A549 (cell line): Measurements from ENCODE around the gene NEURL1. TPM values are rescaled to one million over a fixed set of nuclear protein-coding genes. Genes with fewer than 3 reads are reported as not detected.

ENCODE experiments used
- ATAC-seq, 2 experiments: fragments of 200-7000 bp in 1 of 2; fragments of >200 bp in 1 of 2; cut with Nextera tagmentation in 1 of 2; cut with Tn5 transposase in 1 of 2; 3 replicates each; pipeline versions ENCODE4 v1.8.0 to v1.9.1; 2018 to 2020; ENCODE audit warnings: mild to moderate bottlenecking in 1 of 2, moderate library complexity in 1 of 2
- CTCF ChIA-PET: fragments of 300-600 bp; sonication (Branson Sonifier 250); formaldehyde crosslinking; extraction: SDS; loops from one replicate; lab custom pipeline; 2021; ENCODE audit warnings: antibody characterized with exemption, inconsistent platforms; lab: Yijun Ruan, JAX
- POLR2A ChIA-PET: fragments of 350-600 bp; formaldehyde crosslinking; extraction: SDS; loops from one replicate; lab custom pipeline; 2021; ENCODE audit warnings: antibody characterized with exemption, inconsistent platforms; lab: Yijun Ruan, JAX
- DNase-seq, 2 experiments: peaks; one replicate each; pipeline versions ENCODE4 v3.0.0 to v3.0.0-alpha.2; 2011 to 2016; ENCODE audit warnings: low read depth in 1 of 2, low spot score in 1 of 2
- FAIRE-seq: peaks from 2 replicates; lab custom pipeline; 2011; peaks lifted over from hg19 to GRCh38; lab: Jason Lieb, UNC
- H3K27ac ChIP-seq, 2 experiments: fragments of >200 bp; sonication (Bioruptor Twin); formaldehyde crosslinking; 3 replicates each; pipeline ENCODE4 v1.5.1; 2016 to 2017
- H3K4me1 ChIP-seq: fragments of >200 bp; sonication (Bioruptor Twin); formaldehyde crosslinking; 3 replicates; pipeline ENCODE4 v1.6.1; 2016
- H3K4me2 ChIP-seq: fragments of >200 bp; sonication (Bioruptor Twin); formaldehyde crosslinking; 3 replicates; pipeline ENCODE4 v1.6.1; 2016
- H3K4me3 ChIP-seq: fragments of >200 bp; sonication (Bioruptor Twin); formaldehyde crosslinking; 3 replicates; pipeline ENCODE4 v1.5.1; 2016
- H3K9me3 ChIP-seq: fragments of >200 bp; sonication (Bioruptor Twin); formaldehyde crosslinking; 3 replicates; pipeline ENCODE4 v1.6.1; 2016
- ATOH8 ChIP-seq: fragments of 250-450 bp; sonication (Bioruptor Pico); IDR thresholded peaks from 2 replicates; pipeline ENCODE4 v1.5.0; 2020; ENCODE audit warnings: low read depth, mild to moderate bottlenecking, moderate library complexity
- BCL3 ChIP-seq: fragments of >200 bp; sonication (Bioruptor Twin); formaldehyde crosslinking; IDR thresholded peaks from 3 replicates; pipeline ENCODE4 v1.6.1; 2016
- BHLHE40 ChIP-seq: IDR thresholded peaks from 2 replicates; pipeline ENCODE4 v1.6.1; 2012; ENCODE audit warnings: low read depth, low read length, inconsistent platforms
- CBX2 ChIP-seq: fragments of 200-600 bp; sonication (generic); IDR thresholded peaks from 2 replicates; pipeline ENCODE4 v1.6.1; 2016; ENCODE audit warnings: low read depth, mild to moderate bottlenecking, borderline replicate concordance
- CTCF ChIP-seq: fragments of >200 bp; sonication (Bioruptor Twin); formaldehyde crosslinking; IDR thresholded peaks from 3 replicates; pipeline ENCODE4 v1.5.1; 2016
- EHF ChIP-seq: fragments of 250-450 bp; sonication (Bioruptor Pico); IDR thresholded peaks from 2 replicates; pipeline ENCODE4 v1.5.0; 2020; ENCODE audit warnings: mild to moderate bottlenecking
- EHMT2 ChIP-seq: fragments of 200-600 bp; sonication (generic); IDR thresholded peaks from 2 replicates; pipeline ENCODE4 v1.6.1; 2016; ENCODE audit warnings: antibody characterized with exemption, low read depth, mild to moderate bottlenecking, moderate library complexity
- EP300 ChIP-seq, 2 experiments: fragments of >200 bp; sonication (Bioruptor Twin); formaldehyde crosslinking; IDR thresholded peaks; 2 replicates in 1 of 2; 3 replicates in 1 of 2; pipeline ENCODE4 v1.6.1; 2016 to 2017
- ESRRA ChIP-seq: fragments of 150-350 bp; IDR thresholded peaks from 2 replicates; pipeline ENCODE4 v1.6.1; 2014; ENCODE audit warnings: mild to moderate bottlenecking, low read length, borderline replicate concordance
- GATA3 ChIP-seq: IDR thresholded peaks from 2 replicates; pipeline ENCODE4 v1.6.1; 2012; ENCODE audit warnings: borderline replicate concordance
- HES2 ChIP-seq: fragments of >200 bp; sonication (Bioruptor Twin); formaldehyde crosslinking; IDR thresholded peaks from 2 replicates; pipeline ENCODE4 v1.6.1; 2016
- HOXA7 ChIP-seq: fragments of 250-450 bp; sonication (Bioruptor Pico); IDR thresholded peaks from 2 replicates; pipeline ENCODE4 v1.5.0; 2020; ENCODE audit warnings: mild to moderate bottlenecking, moderate library complexity
- HOXB13 ChIP-seq: fragments of 250-450 bp; sonication (Bioruptor Pico); IDR thresholded peaks from 2 replicates; pipeline ENCODE4 v1.5.0; 2020; ENCODE audit warnings: low read depth, mild to moderate bottlenecking, moderate library complexity
- JUNB ChIP-seq: fragments of >200 bp; sonication (Bioruptor Twin); formaldehyde crosslinking; IDR thresholded peaks from 2 replicates; pipeline ENCODE4 v1.6.1; 2016
- KDM5A ChIP-seq: fragments of 200-600 bp; sonication (generic); IDR thresholded peaks from 2 replicates; pipeline ENCODE4 v1.6.1; 2016; ENCODE audit warnings: antibody characterized with exemption, mild to moderate bottlenecking
- MAZ ChIP-seq: fragments of 150-350 bp; IDR thresholded peaks from 2 replicates; pipeline ENCODE4 v1.6.1; 2014; ENCODE audit warnings: antibody characterized with exemption, low read depth, low read length, borderline replicate concordance
- PBX3 ChIP-seq: IDR thresholded peaks from 2 replicates; pipeline ENCODE4 v1.6.1; 2012
- RARB ChIP-seq: fragments of 250-450 bp; sonication (Bioruptor Pico); IDR thresholded peaks from 2 replicates; pipeline ENCODE4 v1.8.0; 2021; ENCODE audit warnings: mild to moderate bottlenecking, moderate library complexity
- RCOR1 ChIP-seq: fragments of 150-350 bp; IDR thresholded peaks from 2 replicates; pipeline ENCODE4 v1.6.1; 2014; ENCODE audit warnings: antibody characterized with exemption, low read length, low read depth
- RNF2 ChIP-seq: fragments of 200-600 bp; sonication (generic); IDR thresholded peaks from 2 replicates; pipeline ENCODE4 v1.6.1; 2016; ENCODE audit warnings: low read depth, mild to moderate bottlenecking, antibody characterized with exemption, moderate library complexity, borderline replicate concordance
- SMC3 ChIP-seq: fragments of >200 bp; sonication (Bioruptor Twin); formaldehyde crosslinking; IDR thresholded peaks from 3 replicates; pipeline ENCODE4 v1.6.1; 2018; ENCODE audit warnings: inconsistent platforms
- TFCP2L1 ChIP-seq: fragments of 250-450 bp; sonication (Bioruptor Pico); IDR thresholded peaks from 2 replicates; pipeline ENCODE4 v1.5.0; 2021; ENCODE audit warnings: mild to moderate bottlenecking
- TP53 ChIP-seq: fragments of 250-450 bp; sonication (Bioruptor Pico); IDR thresholded peaks from 2 replicates; pipeline ENCODE4 v1.5.0; 2021; ENCODE audit warnings: mild to moderate bottlenecking, moderate library complexity
- USF2 ChIP-seq: fragments of 450-650 bp; IDR thresholded peaks from 2 replicates; pipeline ENCODE4 v1.6.1; 2014; ENCODE audit warnings: antibody characterized with exemption
- ZFP36 ChIP-seq: fragments of 450-650 bp; IDR thresholded peaks from 2 replicates; pipeline ENCODE4 v1.6.1; 2014; ENCODE audit warnings: borderline replicate concordance; ENCODE audit not compliant: partially characterized antibody
- ZNF302 ChIP-seq: fragments of 250-450 bp; sonication (Bioruptor Pico); IDR thresholded peaks from 2 replicates; pipeline ENCODE4 v1.9.0; 2021; ENCODE audit warnings: inconsistent platforms, mild to moderate bottlenecking, moderate library complexity
- WGBS: methylation state at CpG from one replicate; pipeline ENCODE4 v1.1.6; 2017; ENCODE audit errors: missing lambda C conversion rate; 5-methylcytosine and 5-hydroxymethylcytosine counted together
- polyA plus RNA-seq, 4 experiments: library from polyadenylated mRNA; depleted of rRNA in 3 of 4; stranded (reverse); fragments of >200 nt; fragmentation: RNase III in 1 of 4; extraction: RNeasy Plus Mini Kit Qiagen cat#74134 plus additional on column Dnase treatment in 1 of 4; gene quantifications; 2 replicates in 3 of 4; 3 replicates in 1 of 4; pipeline ENCODE4 v1.2.3, GENCODE V29; 2011 to 2017

Gene NEURL1
- polyA plus RNA-seq, 2 of the 4 experiments (the other 2 are of a cell fraction), result 0.06 to 0.37 TPM

GRCh38 chr10:103534621-103535498 is 41.4 kb downstream of the NEURL1 start:
- WGBS, result 74% methylated on average over 3 of the region's 3 CpGs

GRCh38 chr10:103535595-103535994 is 42.1 kb downstream of the NEURL1 start:
- peak in 1 of 2 experiments; percentile 30; a peak in 2 of 6 replicates for ATAC-seq
- no peak overlapping the region for H3K27ac ChIP-seq
- ChIA-PET POLR2A (no interaction called here), CTCF (interaction anchor here (0.9 kb wide), 1 partner anchor 120 kb away, joined by 3 read pairs; no protein-coding TSS in a partner anchor)
- no peaks in the 10 kb centered on the region for H3K4me1 ChIP-seq
- H3K9me3 ChIP-seq, result peaks cover 8% of the 10 kb centered on the region; the same call in 1 of the 3 replicates
- no peak overlapping the region for H3K4me3 ChIP-seq
- DNase-seq, result no peak
- 82% methylated on average over 2 of the region's 2 CpGs for WGBS
- H3K4me2 ChIP-seq, result no peak overlapping the region
- no peak for FAIRE-seq
- TF ChIP-seq EP300 (IDR thresholded peaks at IDR 0.05), result no peak
- TF ChIP-seq ESRRA, result no peak
- no peak for TF ChIP-seq KDM5A
- TF ChIP-seq SMC3, result no peak
- no peak for TF ChIP-seq GATA3
- TF ChIP-seq ATOH8 (CRISPR knock-in tag), result no peak
- TF ChIP-seq JUNB, result no peak
- TF ChIP-seq BCL3, result no peak
- no peak for TF ChIP-seq ZFP36
- TF ChIP-seq CTCF, result no peak

More at GRCh38 chr10:103534621-103535498, 41.4 kb downstream of the NEURL1 start:
- ATAC-seq (no peak; a peak in 1 of 6 replicates), DNase-seq (no peak), FAIRE-seq (no peak)
- no peak overlapping the region for H3K27ac ChIP-seq
- POLR2A ChIA-PET, result interaction anchor here (0.8 kb wide), 1 partner anchor 24 kb away, joined by 3 read pairs; no protein-coding TSS in a partner anchor
- H3K9me3 ChIP-seq, result peaks cover 8% of the 10 kb centered on the region; the same call in 1 of the 3 replicates
- no peak overlapping the region for H3K4me2 ChIP-seq
- TF ChIP-seq TP53 (CRISPR knock-in tag) (no peak), CBX2 (no peak), HOXA7 (CRISPR knock-in tag) (no peak), BHLHE40 (no peak), ATOH8 (CRISPR knock-in tag) (no peak), KDM5A (no peak), USF2 (no peak), RARB (CRISPR knock-in tag) (no peak), RNF2 (no peak), RCOR1 (no peak), BCL3 (no peak), MAZ (no peak), EHF (CRISPR knock-in tag) (no peak), ZNF302 (CRISPR knock-in tag) (no peak), EHMT2 (no peak), PBX3 (no peak), HES2 (no peak), HOXB13 (no peak), TFCP2L1 (CRISPR knock-in tag) (no peak), ESRRA (no peak)
- no peaks in the 10 kb centered on the region for H3K4me1 ChIP-seq
- no peak overlapping the region for H3K4me3 ChIP-seq
- CTCF ChIA-PET, result interaction anchor here (0.9 kb wide), 1 partner anchor 119 kb away, joined by 3 read pairs; no protein-coding TSS in a partner anchor
